ENCODE measurements around the gene GCLC. TPM values are rescaled to one million over a fixed set of nuclear protein-coding genes. Genes with fewer than 3 reads are reported as not detected.
A peak's percentile ranks its signal among the peaks of the same experiment; 100 is the strongest.

The GCLC gene
- total RNA-seq, 1 donor from 2014 or later = 26.0 TPM

DNA sequence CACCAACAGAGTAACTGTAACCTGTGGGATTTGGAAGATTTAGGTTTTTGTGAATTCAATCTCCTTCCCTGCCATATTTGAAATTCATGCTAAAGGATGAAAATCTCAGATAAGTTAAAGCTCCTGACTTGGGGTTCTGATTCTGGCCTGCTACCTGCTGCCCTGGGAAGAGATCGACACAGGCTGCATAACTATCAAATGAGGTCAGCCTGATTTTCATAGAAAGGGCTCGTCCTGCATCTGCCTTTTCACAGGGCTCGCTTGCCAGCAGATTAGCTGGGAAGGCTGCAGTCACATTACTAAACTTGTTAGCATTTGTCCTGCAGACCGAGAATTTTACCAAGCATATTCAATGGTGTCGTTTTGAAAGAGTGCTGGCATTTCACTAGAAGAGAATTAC lies 14.6 kb downstream of the GCLC start:
- Mint-ChIP-seq H3K27me3 (ENCODE audit: insufficient read depth, low read depth) (no peaks in the 10 kb centered on the region), H3K4me3 (peak overlapping the region; percentile 51), H3K27ac (peak overlapping the region; percentile 92), H3K9me3 (peaks cover 3% of the 10 kb centered on the region), H3K4me1 (peaks cover 58% of the 10 kb centered on the region), H3K36me3 (peaks cover 4% of the 10 kb centered on the region)
- peak overlapping the region; percentile 13 for H3K4me3 ChIP-seq
- no peaks in the 10 kb centered on the region for H3K9me3 ChIP-seq (ENCODE audit: low read depth)
- H3K4me1 ChIP-seq = peaks cover 73% of the 10 kb centered on the region
- TF ChIP-seq, protein P1, sequence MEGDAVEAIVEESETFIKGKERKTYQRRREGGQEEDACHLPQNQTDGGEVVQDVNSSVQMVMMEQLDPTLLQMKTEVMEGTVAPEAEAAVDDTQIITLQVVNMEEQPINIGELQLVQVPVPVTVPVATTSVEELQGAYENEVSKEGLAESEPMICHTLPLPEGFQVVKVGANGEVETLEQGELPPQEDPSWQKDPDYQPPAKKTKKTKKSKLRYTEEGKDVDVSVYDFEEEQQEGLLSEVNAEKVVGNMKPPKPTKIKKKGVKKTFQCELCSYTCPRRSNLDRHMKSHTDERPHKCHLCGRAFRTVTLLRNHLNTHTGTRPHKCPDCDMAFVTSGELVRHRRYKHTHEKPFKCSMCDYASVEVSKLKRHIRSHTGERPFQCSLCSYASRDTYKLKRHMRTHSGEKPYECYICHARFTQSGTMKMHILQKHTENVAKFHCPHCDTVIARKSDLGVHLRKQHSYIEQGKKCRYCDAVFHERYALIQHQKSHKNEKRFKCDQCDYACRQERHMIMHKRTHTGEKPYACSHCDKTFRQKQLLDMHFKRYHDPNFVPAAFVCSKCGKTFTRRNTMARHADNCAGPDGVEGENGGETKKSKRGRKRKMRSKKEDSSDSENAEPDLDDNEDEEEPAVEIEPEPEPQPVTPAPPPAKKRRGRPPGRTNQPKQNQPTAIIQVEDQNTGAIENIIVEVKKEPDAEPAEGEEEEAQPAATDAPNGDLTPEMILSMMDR (IDR thresholded peaks at IDR 0.05) = no peak
- TF ChIP-seq EZH2phosphoT487 (IDR thresholded peaks at IDR 0.05) (no peak), EZH2 (IDR thresholded peaks at IDR 0.05) (no peak)
- H3F3A ChIP-seq (ENCODE audit: low read depth) = peaks cover 27% of the 10 kb centered on the region
- H3K36me3 ChIP-seq = no peaks in the 10 kb centered on the region
- H2AFZ ChIP-seq (replicated peaks) = no peak overlapping the region
- DNase-seq (ENCODE audit: low spot score) = peak; percentile 42
- H3K27me3 ChIP-seq = no peaks in the 10 kb centered on the region
- peak overlapping the region; percentile 57 for H3K4me2 ChIP-seq
- H3K27ac ChIP-seq = peak overlapping the region; percentile 24
- peaks cover 95% of the 10 kb centered on the region for H3K79me2 ChIP-seq (ENCODE audit: low read depth)
- H4K20me1 ChIP-seq (ENCODE audit: low read depth) = peaks cover 16% of the 10 kb centered on the region
- H3K9ac ChIP-seq = no peak overlapping the region

GRCh38 chr6:53529324-53530036 lies 15.4 kb downstream of the GCLC start:
- peaks cover 1% of the 10 kb centered on the region for H3K9me3 Mint-ChIP-seq
- Histone ChIP-seq H3K79me2 (ENCODE audit: low read depth) (peaks cover 95% of the 10 kb centered on the region), H3K9ac (no peak overlapping the region), H3F3A (ENCODE audit: low read depth) (peaks cover 27% of the 10 kb centered on the region), H3K4me2 (peak overlapping the region; percentile 31), H3K27me3 (no peaks in the 10 kb centered on the region), H3K4me3 (no peak overlapping the region), H4K20me1 (ENCODE audit: low read depth) (peaks cover 16% of the 10 kb centered on the region), H3K9me3 (ENCODE audit: low read depth) (no peaks in the 10 kb centered on the region), H3K4me1 (peaks cover 76% of the 10 kb centered on the region), H2AFZ (replicated peaks) (no peak overlapping the region), H3K27ac (no peak overlapping the region), H3K36me3 (no peaks in the 10 kb centered on the region)
- H3K36me3 Mint-ChIP-seq = peaks cover 1% of the 10 kb centered on the region
- H3K27ac Mint-ChIP-seq = peak overlapping the region; percentile 95
- no peaks in the 10 kb centered on the region for H3K27me3 Mint-ChIP-seq (ENCODE audit: insufficient read depth, low read depth)
- peak overlapping the region; percentile 26 for H3K4me3 Mint-ChIP-seq
- peaks cover 62% of the 10 kb centered on the region for H3K4me1 Mint-ChIP-seq
- TF ChIP-seq EZH2 (IDR thresholded peaks at IDR 0.05) (no peak), EZH2phosphoT487 (IDR thresholded peaks at IDR 0.05) (no peak)
- TF ChIP-seq, protein P1 (IDR thresholded peaks at IDR 0.05) = no peak
- DNase-seq (ENCODE audit: low spot score) = peak; percentile 26

DNA sequence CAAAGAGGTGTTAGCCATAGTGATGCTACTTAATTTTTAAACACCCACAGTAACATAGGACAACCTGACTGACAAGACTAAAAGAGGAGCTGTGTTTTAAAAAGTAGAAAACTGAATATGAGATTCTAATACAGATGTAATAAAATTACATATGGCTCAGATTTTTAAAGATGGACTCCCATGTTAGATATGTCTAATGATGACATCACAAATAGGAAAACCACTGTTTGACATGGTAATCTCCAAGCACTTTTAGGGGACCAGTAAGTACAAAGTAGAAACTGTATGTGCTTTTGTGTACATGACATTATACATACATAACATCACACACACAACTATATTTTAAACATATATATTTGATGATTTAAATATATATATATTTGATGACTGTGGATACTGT lies 16.8 kb downstream of the GCLC start:
- H3K9me3 Mint-ChIP-seq = no peaks in the 10 kb centered on the region
- Histone ChIP-seq H3F3A (ENCODE audit: low read depth) (peaks cover 27% of the 10 kb centered on the region), H3K4me2 (peak overlapping the region; percentile 69), H3K27ac (peak overlapping the region; percentile 14), H4K20me1 (ENCODE audit: low read depth) (peaks cover 16% of the 10 kb centered on the region), H3K4me3 (no peak overlapping the region), H3K4me1 (peaks cover 76% of the 10 kb centered on the region), H3K79me2 (ENCODE audit: low read depth) (peaks cover 95% of the 10 kb centered on the region), H3K36me3 (no peaks in the 10 kb centered on the region), H3K27me3 (no peaks in the 10 kb centered on the region), H2AFZ (replicated peaks) (no peak overlapping the region), H3K9me3 (ENCODE audit: low read depth) (no peaks in the 10 kb centered on the region), H3K9ac (no peak overlapping the region)
- H3K4me1 Mint-ChIP-seq = peaks cover 62% of the 10 kb centered on the region
- TF ChIP-seq, protein P1 (IDR thresholded peaks at IDR 0.05) = no peak
- no peak for TF ChIP-seq EZH2 (IDR thresholded peaks at IDR 0.05)
- TF ChIP-seq EZH2phosphoT487 (IDR thresholded peaks at IDR 0.05) = no peak
- H3K36me3 Mint-ChIP-seq = no peaks in the 10 kb centered on the region
- peak overlapping the region; percentile 55 for H3K27ac Mint-ChIP-seq
- H3K4me3 Mint-ChIP-seq = no peak overlapping the region
- no peak for DNase-seq (ENCODE audit: low spot score)
- no peaks in the 10 kb centered on the region for H3K27me3 Mint-ChIP-seq (ENCODE audit: insufficient read depth, low read depth)

Measured in neural progenitor cell (in vitro differentiated cells).